Measurements from ENCODE around the gene OR5AL1.
"Not testable (repeated sequence)": the region's sequence is repeated elsewhere in the genome, so short reads cannot be mapped to it uniquely, and the experiment has no call there.

OR5AL1 gene

GRCh38 chr11:56412396-56412795 lies at the start of gene OR5AL1:
Gene OR5AL1, plus strand, starts transcription at chr11:56412696.
- no peak for DNase-seq

GRCh38 chr11:56375324-56375723 lies 37.2 kb upstream of the OR5AL1 start, which contains the start of gene OR8U1:
Gene OR8U1, plus strand, starts transcription at chr11:56375624. Its CDS starts 0 bp downstream, at chr11:56375624.
- DNase-seq: no peak

DNA sequence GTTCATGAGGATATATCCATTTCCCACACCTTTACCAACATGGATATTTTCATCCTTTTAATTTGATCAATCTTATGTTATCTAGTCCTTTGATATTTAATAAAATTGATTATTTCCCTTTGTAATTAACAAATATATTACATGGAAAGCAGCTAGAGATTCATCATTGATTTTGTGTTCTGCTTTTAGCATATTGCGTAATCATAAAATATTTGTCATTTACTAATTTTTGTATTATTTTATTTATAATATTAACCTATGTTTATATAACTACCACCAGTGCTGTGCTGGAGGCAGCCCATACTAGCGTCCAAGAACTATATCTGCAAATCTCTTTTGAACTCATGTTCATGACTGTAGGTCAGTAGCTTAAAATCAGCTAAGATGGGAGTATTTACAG lies 32.4 kb upstream of the OR5AL1 start:
- DNase-seq: no peak

DNA sequence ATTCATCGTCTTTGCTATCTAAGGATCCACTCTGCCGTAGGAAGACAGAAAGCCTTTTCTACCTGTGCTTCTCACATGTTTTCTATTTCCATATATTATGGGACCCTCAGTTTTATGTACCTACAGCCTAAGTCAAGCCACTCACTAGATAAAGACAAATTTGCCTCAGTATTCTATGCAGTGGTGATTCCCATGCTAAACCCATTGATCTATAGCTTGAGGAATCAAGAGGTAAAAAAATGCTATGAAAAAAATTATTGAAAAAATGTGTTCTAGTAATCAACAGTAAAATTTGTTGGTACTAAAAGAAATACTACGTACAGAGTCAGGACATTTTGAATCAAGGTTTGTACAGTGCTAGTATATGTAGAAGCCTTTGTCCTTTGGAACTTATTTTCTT lies 18.1 kb upstream of the OR5AL1 start:
- no peak for DNase-seq

DNA sequence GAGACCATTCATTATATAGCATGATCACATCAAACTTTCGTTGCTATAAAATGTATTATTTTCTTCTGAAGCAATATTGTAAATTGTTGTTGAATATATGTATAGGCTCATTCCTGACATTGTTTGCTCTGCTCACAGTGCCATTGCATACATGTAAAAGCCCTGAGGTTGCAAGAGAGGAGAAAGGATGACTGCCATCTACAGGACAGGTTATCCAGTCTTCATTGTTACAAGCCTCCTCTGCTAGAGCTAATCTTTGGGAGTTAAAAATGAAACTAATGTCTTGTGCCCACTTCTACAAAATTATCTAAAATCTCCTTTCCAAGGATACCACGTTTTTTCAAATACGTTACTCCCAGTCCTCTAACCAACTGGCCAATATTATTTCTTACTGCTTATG lies 16.4 kb upstream of the OR5AL1 start:
- no peak for DNase-seq

DNA sequence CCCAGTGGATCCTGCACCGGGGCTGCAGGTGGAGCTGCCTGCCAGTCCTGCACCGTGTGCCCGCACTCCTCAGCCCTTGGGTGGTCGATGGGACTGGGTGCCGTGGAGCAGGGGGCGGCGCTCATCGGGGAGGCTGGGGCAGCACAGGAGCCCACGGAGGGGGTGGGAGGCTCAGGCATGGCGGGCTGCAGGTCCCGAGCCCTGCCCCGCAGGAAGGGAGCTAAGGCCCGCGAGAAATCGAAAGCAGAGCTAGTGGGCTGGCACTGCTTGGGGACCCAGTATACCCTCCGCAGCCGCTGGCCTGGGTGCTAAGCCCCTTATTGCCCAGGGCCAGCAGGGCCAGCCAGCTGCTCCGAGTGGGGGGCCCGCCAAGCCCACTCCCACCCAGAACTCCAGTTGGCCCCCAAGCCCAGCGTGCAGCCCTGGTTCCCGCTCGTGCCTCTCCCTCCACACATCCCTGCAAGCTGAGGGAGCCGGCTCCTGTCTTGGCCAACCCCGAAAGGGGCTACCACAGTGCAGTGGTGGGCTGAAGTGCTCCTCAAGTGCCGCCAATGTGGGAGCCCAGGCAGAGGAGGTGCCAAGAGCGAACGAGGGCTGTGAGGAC lies 10.5 kb upstream of the OR5AL1 start:
- not testable (repeated sequence) for DNase-seq

DNA sequence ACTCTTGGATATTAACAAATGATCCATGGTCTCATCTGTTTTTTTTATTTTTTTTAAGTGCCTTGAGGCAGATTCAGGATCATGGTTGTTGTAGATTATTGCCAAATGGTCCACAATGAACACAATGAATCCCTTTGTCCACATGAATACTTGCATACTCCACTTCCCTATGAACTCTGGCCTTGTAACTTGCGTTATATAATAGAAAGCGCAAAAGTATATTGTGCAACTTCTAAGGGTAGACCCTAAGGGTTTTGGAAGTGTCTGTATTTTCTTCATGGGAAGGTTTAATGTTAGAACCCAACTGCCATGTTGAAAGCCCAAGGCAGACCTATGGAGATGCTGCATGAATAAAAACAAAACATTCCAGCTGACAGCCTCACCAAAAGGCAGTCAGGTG lies 8.1 kb upstream of the OR5AL1 start:
- DNase-seq: no peak

GRCh38 chr11:56410801-56411200 lies 1.7 kb upstream of the OR5AL1 start:
- no peak for DNase-seq

DNA sequence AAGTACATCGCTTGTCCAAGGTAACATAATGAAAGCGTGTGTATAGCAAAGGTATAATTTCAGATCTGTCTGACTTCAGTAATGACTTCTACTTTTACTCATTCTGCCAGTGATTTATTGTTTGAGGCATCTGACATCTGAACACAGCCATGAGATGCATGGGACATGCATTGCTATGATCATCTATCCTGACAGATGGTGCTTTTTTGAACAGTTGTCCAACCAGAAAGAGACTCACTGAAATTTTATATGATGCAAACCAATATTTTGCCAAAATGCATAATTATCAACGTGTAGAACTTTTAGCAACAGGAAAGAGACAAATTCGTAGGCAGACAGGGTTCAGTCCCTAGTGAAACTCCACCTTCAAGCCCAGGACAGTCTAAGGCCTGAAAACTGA lies 41.0 kb downstream of the OR5AL1 start:
- DNase-seq: no peak

- no peak for DNase-seq
These were observed 44.6 kb downstream of the OR5AL1 start for GRCh38 chr11:56457076-56457475.

Measured in NCI-H1417 treated with DMSO at 0.1 percent for 48 hours (cell line).